Stimulated activated CD4-positive, alpha-beta T cell treated with anti-CD3 and anti-CD28 coated beads, Interleukin-1b, Interleukin-23, amount 100 ng/mL, for 1 hour (primary cell): ENCODE results near the gene CFAP161.
"Not testable (repeated sequence)": the region's sequence is repeated elsewhere in the genome, so short reads cannot be mapped to it uniquely, and the experiment has no call there.

Experiments
- DNase-seq, 2 donors: peaks; one replicate each; pipeline ENCODE4 v3.0.0-alpha.2; 2020; ENCODE audit warnings: low read depth in 2 of 2

CFAP161 gene

GRCh38 chr15:81157939-81158223 lies 23.8 kb downstream of the CFAP161 start:
- DNase-seq = no peak

- DNase-seq = not testable (repeated sequence)
Observed at GRCh38 chr15:81158561-81158960, 24.5 kb downstream of the CFAP161 start.

- no peak for DNase-seq
Observed at GRCh38 chr15:81160312-81161159, 26.5 kb downstream of the CFAP161 start.

- DNase-seq = no peak
Observed at GRCh38 chr15:81161160-81161673, 27.1 kb downstream of the CFAP161 start.

GRCh38 chr15:81161851-81162250 lies 27.8 kb downstream of the CFAP161 start:
- DNase-seq = no peak

GRCh38 chr15:81163961-81164800 lies 30.1 kb downstream of the CFAP161 start:
- DNase-seq = no peak

- no peak for DNase-seq
Observed at GRCh38 chr15:81165535-81165934, 31.5 kb downstream of the CFAP161 start.

- DNase-seq = no peak
Observed at GRCh38 chr15:81166636-81167305, 32.7 kb downstream of the CFAP161 start.

- no peak for DNase-seq
Observed at GRCh38 chr15:81168131-81168526, 34.1 kb downstream of the CFAP161 start.

GRCh38 chr15:81168644-81169043 lies 34.6 kb downstream of the CFAP161 start:
- no peak for DNase-seq

- DNase-seq = no peak
Observed at GRCh38 chr15:81170511-81170910, 36.4 kb downstream of the CFAP161 start.

GRCh38 chr15:81171286-81171685 lies 37.2 kb downstream of the CFAP161 start:
- DNase-seq = no peak

- DNase-seq = no peak
Observed at GRCh38 chr15:81174125-81174791, 40.2 kb downstream of the CFAP161 start.

- DNase-seq = no peak
Observed at GRCh38 chr15:81174792-81175327, 40.8 kb downstream of the CFAP161 start.

GRCh38 chr15:81175496-81175895 lies 41.4 kb downstream of the CFAP161 start:
- no peak for DNase-seq

- DNase-seq = no peak
Observed at GRCh38 chr15:81176291-81176893, 42.3 kb downstream of the CFAP161 start.

GRCh38 chr15:81178365-81178764 lies 44.3 kb downstream of the CFAP161 start:
- no peak for DNase-seq

GRCh38 chr15:81181220-81181619 lies 47.1 kb downstream of the CFAP161 start:
- DNase-seq = no peak

GRCh38 chr15:81182031-81182755 lies 48.1 kb downstream of the CFAP161 start:
- DNase-seq = no peak

GRCh38 chr15:81182756-81183438 lies 48.8 kb downstream of the CFAP161 start:
- DNase-seq = no peak
